GM19452 (cell line): ENCODE measurements around the gene BANF2.

Source experiments
- ATAC-seq: cut with Tn5 transposase; IDR thresholded peaks from one replicate; pipeline ENCODE4 v1.9.1; 2021; ENCODE audit not compliant: unreplicated experiment

BANF2 gene

DNA sequence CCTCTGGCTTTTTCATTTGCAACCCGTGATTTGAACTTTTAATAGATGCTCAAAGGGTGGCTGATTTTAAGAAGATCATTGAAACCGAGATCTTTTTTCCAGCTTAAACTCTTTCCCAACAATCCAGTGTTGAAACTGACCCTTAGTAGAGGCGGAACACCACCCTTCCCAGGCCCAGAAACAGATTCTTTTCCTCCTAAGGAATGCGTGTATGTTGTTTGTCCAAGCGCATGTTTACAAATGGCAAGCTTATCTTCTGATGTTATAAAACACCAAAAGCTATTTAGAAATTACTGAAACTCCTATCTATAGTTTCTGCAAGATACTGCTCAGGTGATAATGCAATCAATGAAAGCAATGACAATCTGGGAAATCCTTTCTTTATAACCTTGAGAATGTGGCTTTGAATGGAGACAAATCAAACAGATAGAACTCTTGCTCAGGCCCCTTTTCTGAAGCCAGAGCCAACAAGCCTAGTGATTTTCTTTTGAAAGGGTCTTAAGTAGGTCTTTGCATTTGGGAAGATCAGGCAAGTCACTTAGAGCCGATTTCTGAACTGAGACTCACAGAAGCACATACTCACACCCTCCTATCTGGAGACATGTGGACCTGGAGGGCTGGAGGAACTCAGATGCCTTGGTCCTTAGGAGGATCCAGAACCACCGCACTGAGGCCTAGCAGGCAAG, 9.1 kb downstream of the BANF2 start:
- ATAC-seq: no peak

DNA sequence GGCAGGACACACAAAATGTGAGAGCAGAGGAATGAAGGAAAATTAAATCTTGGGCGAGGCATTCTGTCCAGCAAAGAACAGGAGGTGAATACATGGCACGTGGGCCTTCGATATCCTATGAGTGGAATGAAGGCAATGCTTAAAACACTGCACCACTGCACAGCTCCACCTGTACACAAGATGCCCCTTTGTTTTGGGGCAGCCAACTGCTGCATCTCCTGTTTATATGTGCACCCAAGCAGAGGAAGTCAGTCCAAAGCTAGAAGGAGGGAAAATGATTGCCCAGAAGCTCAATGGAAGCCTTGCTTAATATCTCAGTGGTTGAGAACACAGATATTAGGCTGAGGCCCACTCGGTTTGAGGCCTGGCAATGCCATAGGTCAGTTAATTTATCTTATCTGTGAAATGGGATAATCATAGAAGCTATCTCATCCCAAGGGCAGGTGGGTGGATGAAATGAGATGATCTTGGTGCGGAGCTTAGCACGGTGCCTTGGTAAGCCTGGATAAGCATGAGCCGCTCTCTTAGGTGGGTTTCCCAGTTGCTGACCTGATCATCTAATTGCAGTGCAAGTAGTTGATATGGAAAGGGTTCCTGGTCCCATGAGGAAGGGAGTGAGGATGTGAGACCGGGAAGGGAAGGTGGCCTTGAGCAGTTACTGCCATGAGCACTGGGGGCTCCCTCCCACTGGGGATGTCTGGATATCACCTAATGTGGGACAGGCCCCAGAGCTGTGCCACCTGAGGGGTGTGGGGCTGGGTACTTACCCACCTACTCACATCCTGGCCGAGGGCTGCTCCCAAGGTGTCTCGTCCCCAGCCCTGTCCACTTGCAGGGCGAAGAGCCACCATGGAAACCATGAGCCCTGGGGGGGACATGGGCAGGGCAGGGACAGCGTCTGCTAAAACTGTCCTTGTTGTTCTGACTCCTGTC, 9.9 kb downstream of the BANF2 start:
- no peak for ATAC-seq

DNA sequence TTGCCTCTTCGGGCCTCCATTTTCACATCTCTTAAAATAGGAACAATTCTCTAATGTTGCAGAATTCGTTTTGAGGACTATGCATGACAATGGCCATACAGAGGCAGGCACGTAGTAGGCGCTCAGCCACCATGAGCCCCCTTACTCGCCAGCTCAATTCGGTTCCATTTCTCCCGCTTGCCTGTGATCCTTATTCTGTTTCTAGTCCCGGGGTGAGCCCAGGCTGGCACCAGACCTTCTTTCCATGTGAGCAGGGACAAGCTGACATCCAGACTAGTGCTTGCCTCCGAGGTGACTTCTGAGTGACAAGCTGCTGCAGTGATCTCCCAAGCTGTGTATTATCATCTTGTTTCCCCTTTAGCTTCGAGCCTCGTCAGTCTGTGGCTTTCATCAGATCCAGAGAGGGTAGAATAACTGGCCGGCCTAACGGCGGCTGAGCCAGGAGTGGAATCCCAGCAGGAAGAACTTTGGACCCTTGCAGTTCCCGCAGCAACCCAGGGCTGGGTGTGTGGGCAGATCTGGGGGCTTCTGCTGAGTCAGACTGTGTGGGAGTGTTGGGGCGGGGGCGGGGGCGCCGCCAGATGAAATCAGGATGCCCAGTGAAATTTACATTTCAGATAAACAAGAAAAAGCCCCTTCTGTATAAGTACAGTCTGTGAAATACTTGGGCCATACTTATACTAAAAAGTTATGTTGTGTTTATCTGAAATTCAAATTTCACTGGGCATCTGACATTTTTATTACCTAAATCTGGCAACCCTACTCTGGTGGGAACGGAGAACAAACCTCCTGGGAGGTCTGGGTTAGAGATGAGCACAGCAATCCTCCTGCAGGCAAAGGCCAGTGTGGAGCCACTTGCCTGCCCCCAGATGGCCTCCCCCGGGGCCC, 10.9 kb downstream of the BANF2 start:
- ATAC-seq: no peak

DNA sequence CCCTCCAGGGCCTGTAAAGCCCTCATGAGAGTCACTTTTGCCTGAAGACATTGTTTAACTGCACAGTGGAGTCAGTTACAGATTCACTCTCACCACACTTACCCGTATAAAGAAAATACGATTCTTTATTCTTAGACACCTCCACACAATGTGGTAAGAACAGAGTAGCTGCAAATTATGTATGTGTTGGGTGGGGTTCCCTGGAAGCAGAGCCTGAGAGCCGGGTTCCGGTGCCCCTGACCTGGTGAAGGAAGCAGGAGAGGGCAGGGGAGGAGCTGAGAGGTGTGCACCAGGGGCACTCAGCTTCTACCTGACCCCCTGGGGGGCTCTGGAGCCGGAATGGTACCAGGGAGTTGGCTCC, 11.5 kb downstream of the BANF2 start:
- no peak for ATAC-seq

DNA sequence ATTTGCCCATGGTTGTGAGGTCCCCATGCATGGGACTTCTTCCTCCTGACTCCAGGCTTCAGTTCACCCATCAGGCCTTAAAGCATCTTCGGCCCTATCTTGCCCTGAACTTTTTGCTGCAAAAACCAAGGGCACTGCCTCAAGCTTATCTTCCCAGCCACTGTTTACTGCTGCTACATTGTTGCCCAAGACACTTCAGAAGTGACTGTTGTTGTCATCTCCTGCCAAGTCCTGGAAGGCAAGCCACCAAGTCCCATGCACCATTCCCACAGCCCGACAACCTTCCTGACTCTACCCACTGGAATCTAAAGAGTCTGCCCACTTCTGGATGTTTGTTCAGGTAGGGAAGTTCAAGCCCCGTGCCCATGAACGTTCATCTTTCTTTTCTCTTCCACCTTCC, 12.4 kb downstream of the BANF2 start:
- ATAC-seq: no peak

DNA sequence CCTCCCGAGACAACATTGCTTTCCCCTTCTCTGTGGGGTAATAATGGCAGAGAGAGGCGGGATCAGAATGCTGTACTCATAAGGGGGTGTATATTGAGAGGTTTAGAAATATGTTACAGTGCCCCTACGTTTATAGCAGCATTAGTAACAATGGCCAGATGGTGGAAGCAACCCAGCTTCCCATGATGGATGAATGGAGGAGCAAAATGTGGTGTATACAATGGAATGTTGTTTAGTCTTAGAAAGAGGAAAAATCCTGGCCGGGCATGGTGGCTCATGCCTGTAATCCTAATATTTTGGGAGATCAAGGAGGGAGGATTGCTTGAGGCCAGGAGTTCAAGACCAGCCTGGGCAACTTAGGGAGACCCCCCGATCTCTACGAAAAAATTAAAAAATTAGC, 12.9 kb downstream of the BANF2 start:
- ATAC-seq: no peak

DNA sequence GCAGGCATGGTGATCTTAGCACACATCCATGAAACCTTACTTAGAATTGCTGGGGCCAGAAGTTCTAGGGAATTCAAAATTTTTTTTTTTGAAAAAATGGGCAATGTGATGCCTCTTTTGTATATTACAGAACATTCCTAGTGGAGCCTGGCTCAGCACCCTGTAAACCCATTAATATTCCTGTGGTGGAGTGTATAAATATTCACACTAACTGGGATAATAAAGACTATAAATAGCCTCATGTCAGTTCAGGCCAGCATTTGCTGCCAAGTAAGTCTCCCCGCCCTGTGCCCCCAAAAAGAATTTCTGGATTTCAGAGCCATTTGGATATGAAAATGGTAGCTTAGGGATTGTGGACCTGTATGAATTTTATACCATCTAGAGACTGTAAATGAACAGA, 14.8 kb downstream of the BANF2 start:
- ATAC-seq: no peak

DNA sequence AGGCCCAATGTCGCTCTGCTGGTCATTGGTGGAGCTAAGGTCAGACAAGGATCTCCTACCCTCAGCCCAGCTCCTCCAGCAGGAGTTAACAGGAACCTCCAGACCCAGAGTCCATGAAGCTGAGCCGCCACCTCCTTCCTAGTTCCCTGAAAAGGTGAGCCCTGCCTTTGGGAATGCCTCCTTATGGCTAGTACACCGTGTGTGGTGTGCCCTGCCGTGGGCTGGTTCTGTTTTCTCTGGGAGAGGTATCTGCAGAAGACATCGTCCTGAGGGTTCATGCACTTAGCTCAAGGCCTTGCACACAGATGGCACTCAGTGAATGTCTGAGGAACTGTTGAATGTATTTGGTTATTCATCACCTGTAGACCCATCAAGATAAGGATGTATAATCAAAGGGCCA, 15.3 kb downstream of the BANF2 start:
- ATAC-seq: no peak

DNA sequence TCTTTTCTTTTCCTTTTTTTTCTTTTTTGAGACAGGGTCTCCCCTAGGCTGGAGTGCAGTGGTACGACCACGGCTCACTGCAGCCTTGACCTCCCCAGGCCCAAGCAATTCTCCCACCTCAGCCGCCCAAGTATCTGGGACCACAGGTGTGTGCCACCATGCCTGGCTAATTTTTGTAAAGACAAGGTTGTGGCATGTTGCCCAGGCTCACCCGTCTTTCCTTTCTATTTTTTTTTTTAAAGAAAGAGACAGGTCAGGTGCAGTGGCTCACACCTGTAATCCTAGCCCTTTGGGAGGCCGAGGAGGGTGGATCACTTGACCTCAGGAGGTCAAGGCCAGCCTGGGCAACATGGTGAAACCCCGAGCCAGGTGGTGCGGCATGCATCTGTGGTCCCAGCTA, 16.6 kb downstream of the BANF2 start:
- no peak for ATAC-seq

DNA sequence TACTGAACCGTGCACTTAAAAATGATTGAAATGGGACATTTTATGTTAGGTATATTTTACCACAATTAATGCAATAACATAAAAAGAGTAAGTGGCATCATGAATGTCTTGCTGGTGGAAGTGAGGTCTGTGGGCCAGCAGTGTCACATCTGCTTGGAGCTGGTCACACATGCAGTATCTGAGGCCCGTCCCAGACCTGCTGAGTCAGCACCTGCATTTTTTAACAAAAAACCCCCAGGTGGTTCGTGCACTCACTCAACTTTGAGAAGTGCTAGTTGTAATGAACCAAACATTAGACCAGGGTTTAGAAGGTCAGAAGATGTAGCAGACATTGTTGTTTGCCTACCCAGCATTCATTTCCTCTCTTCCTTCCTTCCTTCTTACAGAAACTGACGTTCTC, 21.0 kb downstream of the BANF2 start:
- ATAC-seq: no peak

DNA sequence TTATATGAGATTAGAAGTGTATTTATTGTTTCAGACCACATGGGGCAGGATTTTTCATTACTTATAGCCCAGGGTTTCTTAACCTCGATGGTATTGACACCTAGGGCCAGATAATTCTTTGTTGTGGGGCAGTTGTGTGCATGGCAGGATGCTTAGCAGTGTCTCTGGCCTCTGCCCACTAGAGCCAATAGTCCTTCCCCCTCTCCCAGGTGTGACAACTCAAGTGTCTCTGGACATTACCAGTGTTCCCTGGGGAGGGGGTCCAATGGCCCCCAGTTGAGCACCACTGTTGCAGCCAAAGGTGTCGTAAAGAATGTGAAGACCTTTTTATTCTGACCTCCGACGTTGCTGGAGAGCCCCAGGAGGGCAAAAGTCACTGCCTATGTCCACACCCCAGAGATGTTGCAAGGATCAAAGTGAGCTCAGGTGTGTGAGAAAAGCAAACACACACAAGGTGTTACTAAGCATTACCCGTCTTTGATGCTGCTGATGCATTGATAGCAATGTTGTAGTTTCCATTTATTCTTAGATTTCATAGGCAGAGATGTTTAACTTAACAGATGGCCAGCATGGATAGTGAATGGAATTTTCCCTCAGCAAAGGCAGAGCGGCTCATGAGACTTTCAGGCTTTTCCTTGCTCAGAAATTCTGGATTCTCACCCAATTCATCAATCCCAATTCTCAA, 22.2 kb downstream of the BANF2 start:
- ATAC-seq: no peak

DNA sequence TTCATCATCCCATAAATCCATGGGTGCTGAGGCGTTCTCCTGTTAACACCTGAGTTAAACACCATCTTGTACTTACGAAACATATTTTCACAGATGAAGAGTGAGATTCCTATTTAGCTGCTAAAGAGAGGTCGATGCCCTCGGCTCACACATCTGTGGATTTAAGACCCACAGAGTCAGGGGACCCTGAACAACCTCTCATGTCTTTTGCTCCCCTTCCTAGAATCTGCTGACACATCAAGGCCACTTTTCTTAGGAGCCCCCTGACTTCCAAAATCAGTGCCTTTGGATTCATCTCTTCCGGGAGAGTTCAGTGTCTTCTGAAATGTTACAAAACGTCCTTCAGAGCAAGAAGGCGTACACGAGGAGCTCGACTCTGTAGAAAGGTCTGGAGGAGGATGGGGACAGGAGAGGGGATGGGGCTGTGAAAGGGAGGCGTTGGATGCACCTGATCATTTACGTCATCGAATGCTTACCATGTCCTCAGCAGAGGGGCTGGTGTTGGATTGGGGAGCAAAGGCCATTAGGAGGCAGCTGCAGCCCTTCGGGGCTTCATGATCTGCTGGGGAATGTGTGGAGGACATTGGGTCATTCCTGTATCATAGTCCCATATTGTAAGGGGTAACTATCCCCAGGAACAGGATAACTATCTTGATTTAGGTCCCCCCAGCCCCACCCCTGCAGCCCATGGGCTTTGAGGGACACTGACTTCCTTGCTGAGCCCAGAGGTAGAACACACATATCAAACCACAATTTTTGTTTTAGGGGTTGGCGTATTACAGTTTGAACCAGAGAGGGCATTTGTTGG, 22.9 kb downstream of the BANF2 start:
- ATAC-seq: no peak

DNA sequence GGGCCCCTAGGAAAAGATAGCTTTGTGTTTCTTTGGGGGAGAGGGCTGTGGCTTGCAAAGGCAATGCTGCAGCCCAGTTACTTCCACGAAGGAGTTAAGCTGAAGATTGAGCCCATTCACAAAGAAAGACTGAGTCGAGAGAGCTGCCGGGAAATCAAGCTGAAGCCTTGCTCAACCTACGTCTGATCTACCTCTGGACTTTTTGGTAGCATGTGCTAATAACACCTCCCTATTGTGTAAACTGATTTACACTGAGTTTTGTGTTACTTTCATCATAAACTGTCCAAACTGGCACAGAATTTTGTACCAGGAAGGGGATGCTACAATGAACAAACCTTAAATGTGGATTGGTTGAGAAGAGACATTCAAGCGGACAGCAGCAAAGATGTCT, 23.5 kb downstream of the BANF2 start:
- ATAC-seq: no peak

DNA sequence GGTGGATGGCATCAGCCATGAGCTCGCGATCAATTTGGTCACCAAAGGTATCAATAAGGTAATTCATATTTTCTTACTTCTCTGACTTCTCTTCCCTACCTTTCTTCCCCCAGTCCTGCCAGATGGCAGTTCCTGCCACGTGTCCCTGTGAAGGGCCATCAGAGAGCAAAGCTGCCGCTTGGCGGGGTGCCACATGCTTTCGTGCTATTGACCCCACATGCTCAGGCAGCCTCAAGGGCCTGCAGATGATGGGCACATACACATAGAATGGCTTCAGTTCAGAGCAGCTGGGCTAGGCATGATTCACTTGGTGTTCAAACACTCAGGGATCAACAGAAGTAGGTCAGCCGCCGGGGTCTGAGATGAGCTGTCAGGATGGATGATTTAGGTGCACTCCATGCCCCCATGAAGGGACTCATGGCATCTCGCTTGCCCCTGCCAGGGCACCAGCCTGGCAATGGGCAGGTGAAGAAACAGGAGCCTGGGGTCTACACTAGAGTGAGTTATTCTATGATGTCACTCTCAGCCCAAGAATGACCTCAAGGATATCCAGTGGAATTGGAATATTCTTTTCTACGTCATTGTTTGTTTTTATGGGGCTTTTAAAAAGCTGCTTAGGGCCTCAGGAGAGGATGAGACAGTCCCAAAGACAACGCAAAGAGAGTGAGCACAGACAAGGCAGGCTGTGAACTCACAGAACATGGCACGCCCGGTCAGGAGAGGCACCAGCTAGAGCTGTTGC, 25.5 kb downstream of the BANF2 start:
- ATAC-seq: no peak

DNA sequence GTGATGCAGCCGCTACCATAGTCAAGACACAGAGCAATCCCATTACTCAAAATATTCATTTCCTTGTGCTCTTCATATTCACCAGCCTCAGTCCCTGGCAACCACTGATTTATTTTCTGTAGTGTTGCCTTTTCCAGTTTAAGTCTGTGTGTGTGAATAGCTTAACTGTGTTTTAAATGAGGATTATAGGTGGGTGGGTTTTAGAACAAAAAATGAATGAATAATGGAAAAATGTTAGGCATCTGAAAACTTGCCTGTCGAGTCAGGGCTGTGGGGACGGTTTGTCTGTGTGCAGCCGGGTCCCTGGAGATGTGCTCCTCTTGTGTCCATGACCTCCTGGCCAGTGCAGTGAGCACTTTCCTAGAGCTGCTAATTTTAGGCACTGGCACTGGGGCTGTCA, 27.1 kb downstream of the BANF2 start:
- no peak for ATAC-seq

DNA sequence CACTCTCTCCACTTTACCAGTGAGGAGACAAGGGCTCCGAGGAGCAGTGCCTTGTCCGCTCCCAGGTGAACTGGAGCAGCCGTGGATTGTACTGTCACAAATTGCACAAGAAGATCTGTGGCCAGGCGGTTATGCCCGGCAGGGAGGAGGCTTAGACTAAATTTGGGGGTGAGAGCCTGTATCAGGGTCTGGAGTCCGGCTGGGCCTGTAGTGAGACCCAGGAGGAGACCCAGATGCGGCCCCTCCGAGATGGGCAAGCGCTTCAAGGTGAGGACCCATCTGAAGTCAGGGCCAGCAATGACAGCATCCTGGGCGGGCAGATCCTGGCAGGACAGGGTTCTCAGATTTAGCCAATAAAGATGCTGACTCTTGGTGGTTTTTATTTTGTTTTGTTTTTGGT, 27.6 kb downstream of the BANF2 start:
- no peak for ATAC-seq

DNA sequence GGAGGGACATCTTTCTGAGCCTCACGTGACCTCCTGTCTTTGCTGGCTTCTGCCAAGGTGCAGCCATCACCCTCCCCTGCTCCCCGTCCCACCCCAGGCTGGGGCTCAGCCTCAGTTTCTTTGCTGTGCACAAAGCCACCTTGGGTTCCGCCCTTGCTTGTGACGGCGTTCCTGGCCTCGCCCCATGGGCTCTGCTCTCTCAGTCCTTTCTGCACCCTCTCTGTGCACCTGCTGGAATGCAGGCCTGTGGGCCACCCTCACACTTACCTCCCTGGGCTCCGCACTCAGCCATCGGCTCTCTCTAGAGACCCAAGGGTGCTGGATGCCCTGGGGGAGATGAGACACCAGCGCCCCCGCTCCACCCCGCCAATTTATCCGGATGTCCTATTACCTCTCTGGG, 28.3 kb downstream of the BANF2 start:
- no peak for ATAC-seq

DNA sequence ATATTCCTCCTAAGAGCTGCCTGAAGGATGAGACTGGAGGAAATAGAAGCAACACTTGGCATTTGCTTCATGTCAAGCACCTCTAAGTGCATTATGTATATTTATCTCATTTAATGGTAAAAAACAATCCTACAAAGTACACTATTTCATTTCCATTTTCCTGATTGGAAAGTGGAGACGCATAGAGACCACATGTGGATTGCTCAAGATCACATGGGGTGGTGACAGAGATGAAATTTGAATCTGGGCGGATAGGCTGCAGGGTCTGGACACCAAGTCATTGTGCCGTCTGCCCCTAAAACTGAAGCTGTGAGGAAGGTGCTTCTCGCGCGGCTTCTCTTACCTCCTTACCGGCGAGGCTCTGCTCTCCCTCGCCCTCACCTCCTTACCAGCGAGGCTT, 30.3 kb downstream of the BANF2 start:
- no peak for ATAC-seq

DNA sequence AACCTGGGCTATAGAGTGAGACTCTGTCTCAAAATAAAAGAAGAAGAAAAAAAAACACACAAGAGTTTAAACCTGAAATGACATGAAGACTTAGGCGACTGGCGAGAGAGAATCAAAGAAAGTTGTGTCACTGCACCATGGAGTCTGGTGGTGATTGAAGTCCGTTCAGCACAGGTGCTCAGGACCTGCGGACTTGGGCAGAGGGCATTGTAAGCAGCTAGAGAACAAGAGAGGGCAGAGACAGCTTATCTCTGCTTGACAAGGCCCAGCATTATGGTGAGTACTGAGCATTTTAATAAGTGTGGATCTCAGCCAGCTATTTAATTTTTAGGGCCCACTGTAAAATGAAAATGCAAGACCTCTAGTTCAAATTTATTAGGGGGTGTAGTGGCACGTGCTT, 31.5 kb downstream of the BANF2 start:
- ATAC-seq: no peak
